GM12873 (cell line): ENCODE measurements around the gene SLX4IP.

Experiments used
- CTCF ChIP-seq: IDR thresholded peaks from 2 replicates; pipeline ENCODE4 v1.5.1; 2012; ENCODE audit warnings: low read depth, mild to moderate bottlenecking, moderate library complexity, low read length, control low read depth; ENCODE audit not compliant: insufficient read depth; ENCODE audit errors: missing control alignments

SLX4IP gene

GRCh38 chr20:10646006-10646405 lies 210.9 kb downstream of the SLX4IP start:
- TF ChIP-seq CTCF: no peak

GRCh38 chr20:10646886-10647420 lies 211.8 kb downstream of the SLX4IP start:
- no peak for TF ChIP-seq CTCF

- peak; percentile 47 for TF ChIP-seq CTCF
Observed at GRCh38 chr20:10647471-10647870, 212.4 kb downstream of the SLX4IP start.

- no peak for TF ChIP-seq CTCF
Observed at GRCh38 chr20:10647909-10648308, 212.8 kb downstream of the SLX4IP start.

GRCh38 chr20:10648651-10649050 lies 213.5 kb downstream of the SLX4IP start:
- TF ChIP-seq CTCF: no peak

GRCh38 chr20:10649080-10649796 lies 214.1 kb downstream of the SLX4IP start:
- TF ChIP-seq CTCF: no peak

GRCh38 chr20:10649797-10650160 lies 214.7 kb downstream of the SLX4IP start:
- no peak for TF ChIP-seq CTCF
